PC-9 (cell line): ENCODE data around the gene LCN12.

ENCODE experiments used
- CTCF ChIP-seq: fragments of 200-600 bp; sonication (generic); conservative IDR thresholded peaks from 2 replicates; pipeline ENCODE4 v1.6.1; 2017; ENCODE audit warnings: mixed run types, antibody characterized with exemption, mild to moderate bottlenecking, moderate library complexity
- EZH2 ChIP-seq: fragments of 200-600 bp; sonication (generic); IDR thresholded peaks from 2 replicates; pipeline ENCODE4 v1.8.0; 2017; ENCODE audit warnings: antibody characterized with exemption, low read depth

DNA sequence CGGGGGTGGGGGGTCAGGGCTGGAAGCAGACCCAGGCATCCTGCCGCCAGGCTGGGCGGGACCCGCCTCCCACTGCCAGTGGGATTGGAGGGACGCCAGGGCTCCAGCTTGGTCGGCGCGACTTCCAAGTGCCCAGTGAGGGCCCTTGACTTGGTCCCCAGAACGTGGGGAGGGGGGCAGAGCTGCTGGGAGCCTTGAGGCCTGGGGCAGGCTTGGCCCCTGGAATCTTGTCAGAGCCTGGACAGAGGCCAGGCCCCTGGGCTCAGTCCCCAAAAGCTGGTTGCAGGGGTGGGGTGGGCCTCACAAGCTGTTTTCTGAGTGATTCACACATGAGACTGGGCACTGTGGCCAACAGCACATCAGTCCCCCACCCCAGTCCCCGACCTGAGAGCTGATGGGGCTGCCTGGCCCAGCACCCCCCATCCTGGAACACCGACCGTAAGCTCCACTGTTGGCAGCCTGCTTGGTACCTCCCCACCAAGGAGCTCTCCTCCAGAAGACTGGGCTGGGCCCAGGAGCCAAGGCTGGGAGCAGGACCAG lies 43.8 kb downstream of the LCN12 start:
- TF ChIP-seq CTCF, result no peak
- TF ChIP-seq EZH2, result no peak
